Measurements from ENCODE around the gene SEC11C. TPM values are rescaled to one million over a fixed set of nuclear protein-coding genes. Genes with fewer than 3 reads are reported as not detected.

SEC11C gene
- total and polyA plus RNA-seq, 9 of the 15 experiments (the other 6 are each of a cell fraction or from before 2014, with no cell fraction given), result 22.0 to 71.3 (median 36.5) TPM

GRCh38 chr18:59196161-59196725 is 56.6 kb downstream of the SEC11C start (continued):
- TF ChIP-seq FOXO4 (CRISPR knock-in tag; IDR thresholded peaks at IDR 0.05), result no peak
- TF ChIP-seq ZNF408 (CRISPR knock-in tag; IDR thresholded peaks at IDR 0.05; ENCODE audit: low read depth), result no peak
- no peak for TF ChIP-seq ZNF146 (CRISPR knock-in tag; IDR thresholded peaks at IDR 0.05; ENCODE audit: unreplicated experiment)
- TF ChIP-seq ZNF707 (CRISPR knock-in tag; conservative IDR thresholded peaks at IDR 0.05), result no peak

GRCh38 chr18:59197636-59198035 is 58.0 kb downstream of the SEC11C start:
- no TSS peak for BruUV-seq (replicated peaks)
- POLR2A ChIA-PET, result interaction anchor here (0.5 kb wide), 1 partner anchor 214 kb away, joined by 3 read pairs; no protein-coding TSS in a partner anchor
- TF ChIP-seq ZEB2 (IDR thresholded peaks at IDR 0.05), result no peak
- TF ChIP-seq THRA (IDR thresholded peaks at IDR 0.05), result no peak
- TF ChIP-seq ZNF253 (CRISPR knock-in tag; conservative IDR thresholded peaks at IDR 0.05), result no peak
- TF ChIP-seq SNRNP70 (optimal IDR thresholded peaks at IDR 0.05; ENCODE audit: low read depth, low read length), result no peak
- no peak for TF ChIP-seq SMAD4 (CRISPR knock-in tag; conservative IDR thresholded peaks at IDR 0.05)
- no peak for TF ChIP-seq HDAC2 (IDR thresholded peaks at IDR 0.05)
- no peak for TF ChIP-seq PURB (CRISPR knock-in tag; IDR thresholded peaks at IDR 0.05; ENCODE audit: low read depth)
- TF ChIP-seq HNRNPK (IDR thresholded peaks at IDR 0.05; ENCODE audit: low read depth, low read length, poor library complexity, severe bottlenecking), result no peak
- TF ChIP-seq NCOR1 (IDR thresholded peaks at IDR 0.05), result no peak
- TF ChIP-seq ZNF449 (CRISPR knock-in tag; IDR thresholded peaks at IDR 0.05), result no peak
- TF ChIP-seq TCF7L2 (IDR thresholded peaks at IDR 0.05; ENCODE audit: low read depth, low read length), result no peak
- no peak for TF ChIP-seq UBTF (IDR thresholded peaks at IDR 0.05; ENCODE audit: borderline replicate concordance in 1 of 2, low read depth in 2 of 2, low read length in 2 of 2)

More at GRCh38 chr18:59197636-59198035, 58.0 kb downstream of the SEC11C start:
- H3K4me1 ChIP-seq (replicated peaks in 1 of 2; ENCODE audit: control insufficient read depth in 2 of 2, insufficient read depth in 2 of 2, low read length in 2 of 2), result no peaks in the 10 kb centered on the region
- ATAC-seq (no peak), FAIRE-seq (no peak), DNase-seq (ENCODE audit: extremely low read depth in 1 of 4, low spot score in 3 of 4) (no peak)
- H2AFZ ChIP-seq (ENCODE audit: low read depth, low read length), result no peak overlapping the region
- H4K20me1 ChIP-seq (replicated peaks; ENCODE audit: control insufficient read depth, insufficient read depth, low read length), result no peaks in the 10 kb centered on the region
- in situ Hi-C loops (cut with MboI), result no loop called here
- no peak overlapping the region for H3K27ac ChIP-seq (ENCODE audit: extremely low read depth, low read depth, low read length)
- no peaks in the 10 kb centered on the region for H3K9me3 ChIP-seq (replicated peaks; ENCODE audit: control insufficient read depth, insufficient read depth, low read depth, low read length)
- no peaks in the 10 kb centered on the region for H3K79me2 ChIP-seq (ENCODE audit: control insufficient read depth, insufficient read depth, low read length)
- CTCF ChIA-PET (ENCODE audit: low intra/inter-chr PET ratio), result no interaction called here
- intact Hi-C loops (cut with micrococcal nuclease), result no loop called here
- no peaks in the 10 kb centered on the region for H3K9me1 ChIP-seq (ENCODE audit: control insufficient read depth, insufficient read depth, low read length)
- no peaks in the 10 kb centered on the region; a peak in 1 of 5 replicates for H3K27me3 ChIP-seq (ENCODE audit: control insufficient read depth in 2 of 2, insufficient read depth in 2 of 2, low read length in 2 of 2)
- no peak overlapping the region for H3K4me3 ChIP-seq
- no peak overlapping the region for H3K9ac ChIP-seq (ENCODE audit: insufficient read depth in 1 of 2, low read depth in 2 of 2, low read length in 2 of 2)
- 4% methylated on average over 2 of the region's 2 CpGs for WGBS (ENCODE audit: insufficient coverage, low coverage, missing lambda C conversion rate)
- H3K36me3 ChIP-seq (ENCODE audit: control insufficient read depth, insufficient read depth, low read length), result no peaks in the 10 kb centered on the region
- H3K4me2 ChIP-seq (ENCODE audit: insufficient read depth, low read length), result no peak overlapping the region
